MCF 10A (cell line): ENCODE data around the gene HSD17B8. TPM values are rescaled to one million over a fixed set of nuclear protein-coding genes. Genes with fewer than 3 reads are reported as not detected.

ENCODE experiments used
- BruUV-seq: library from RNA; stranded (reverse); fragments of 400-500 nt; replicated peaks from 2 replicates; lab custom pipeline; 2021; lab: Mats Ljungman, UMichigan
- CTCF ChIA-PET: fragments of 300-600 bp; sonication (Branson Sonifier 250); formaldehyde crosslinking; extraction: SDS; loops from one replicate; lab custom pipeline; 2021; ENCODE audit warnings: antibody characterized with exemption, inconsistent platforms; lab: Yijun Ruan, JAX
- POLR2A ChIA-PET: fragments of 300-600, 350-650 bp; sonication (Branson Sonifier 250); formaldehyde crosslinking; extraction: SDS; loops from one replicate; lab custom pipeline; 2020; ENCODE audit warnings: antibody characterized with exemption, inconsistent platforms; lab: Yijun Ruan, JAX
- DNase-seq: peaks from one replicate; pipeline ENCODE4 v3.0.0-alpha.2; 2018; ENCODE audit not compliant: unreplicated experiment
- H3K27ac Mint-ChIP-seq: one replicate; pipeline ENCODE4 v1.8.0; 2022; ENCODE audit warnings: mild to moderate bottlenecking, low read depth, mixed read lengths; ENCODE audit not compliant: unreplicated experiment
- H3K27me3 Mint-ChIP-seq: one replicate; pipeline ENCODE4 v1.8.0; 2022; ENCODE audit warnings: mixed read lengths; ENCODE audit not compliant: insufficient read depth, unreplicated experiment
- H3K36me3 Mint-ChIP-seq: one replicate; pipeline ENCODE4 v1.8.0; 2022; ENCODE audit warnings: mild to moderate bottlenecking, moderate library complexity, mixed read lengths; ENCODE audit not compliant: insufficient read depth, unreplicated experiment
- H3K4me1 Mint-ChIP-seq: one replicate; pipeline ENCODE4 v1.8.0; 2022; ENCODE audit warnings: mixed read lengths; ENCODE audit not compliant: insufficient read depth, unreplicated experiment
- H3K4me3 Mint-ChIP-seq: one replicate; pipeline ENCODE4 v1.8.0; 2022; ENCODE audit warnings: mild to moderate bottlenecking, moderate library complexity, mixed read lengths; ENCODE audit not compliant: unreplicated experiment
- H3K9me3 Mint-ChIP-seq: one replicate; pipeline ENCODE4 v1.8.0; 2022; ENCODE audit warnings: mixed read lengths; ENCODE audit not compliant: unreplicated experiment
- intact Hi-C: fragments of 100-400 bp; cut with micrococcal nuclease; formaldehyde crosslinking; loops from 2 replicates; pipeline ENCODE4 v1.14.1; 2022
- total RNA-seq: library from RNA; stranded (reverse); gene quantifications from 2 replicates; pipeline ENCODE4 v1.2.3, GENCODE V29; 2022
- TF ChIP-seq, protein P1 (sequence below): fragments of 200-600 bp; IDR thresholded peaks from one replicate; pipeline ENCODE4 v1.8.0; 2022; ENCODE audit warnings: antibody characterized with exemption, mild to moderate bottlenecking; ENCODE audit not compliant: unreplicated experiment

The HSD17B8 gene
- total RNA-seq, 1 experiment from 2014 or later = 26.4 TPM

DNA sequence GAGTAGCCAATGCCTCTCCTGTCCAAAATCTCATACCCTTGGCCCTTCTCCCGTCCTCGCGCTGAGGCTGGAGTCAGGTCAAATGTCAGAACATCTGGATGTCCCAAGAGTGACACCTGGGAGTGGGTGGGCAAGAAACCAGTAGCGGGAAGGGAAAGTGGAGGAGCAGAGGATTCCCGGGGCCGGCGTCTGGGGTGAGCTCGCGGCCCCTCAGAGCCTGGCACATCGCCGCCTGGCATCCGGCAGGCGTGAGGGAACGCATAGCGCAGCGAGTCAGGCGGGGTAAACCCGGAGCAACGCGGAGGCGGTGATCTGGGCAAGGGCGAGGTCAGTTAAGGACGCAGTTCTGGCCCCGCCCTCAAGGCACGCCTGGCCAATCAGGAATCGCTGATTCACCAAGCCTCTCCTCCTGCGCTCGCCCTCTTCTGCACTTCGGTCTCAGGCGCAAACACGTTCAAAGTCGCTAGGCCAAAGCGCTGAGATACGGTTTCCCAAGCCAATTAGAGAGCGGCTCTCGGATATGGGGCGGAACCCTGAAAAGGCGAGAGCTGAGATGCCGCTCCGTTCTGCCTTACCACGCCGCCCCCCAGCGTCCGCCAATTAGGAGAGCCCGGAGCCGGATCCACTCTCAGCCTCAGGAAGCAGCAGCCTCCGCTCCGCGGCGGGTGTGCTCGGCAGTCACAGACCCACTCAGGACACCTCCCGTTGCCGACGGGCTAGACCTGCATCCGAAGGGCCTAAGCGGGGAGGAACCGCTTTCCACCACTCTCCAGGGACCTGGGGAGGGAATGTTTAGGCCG, 44.7 kb downstream of the HSD17B8 start:
- Mint-ChIP-seq H3K27me3 (no peaks in the 10 kb centered on the region), H3K9me3 (no peaks in the 10 kb centered on the region), H3K4me1 (peaks cover 22% of the 10 kb centered on the region), H3K4me3 (peak overlapping the region; percentile 82), H3K27ac (peak overlapping the region; percentile 70), H3K36me3 (peaks cover 41% of the 10 kb centered on the region)
- TF ChIP-seq, protein P1, sequence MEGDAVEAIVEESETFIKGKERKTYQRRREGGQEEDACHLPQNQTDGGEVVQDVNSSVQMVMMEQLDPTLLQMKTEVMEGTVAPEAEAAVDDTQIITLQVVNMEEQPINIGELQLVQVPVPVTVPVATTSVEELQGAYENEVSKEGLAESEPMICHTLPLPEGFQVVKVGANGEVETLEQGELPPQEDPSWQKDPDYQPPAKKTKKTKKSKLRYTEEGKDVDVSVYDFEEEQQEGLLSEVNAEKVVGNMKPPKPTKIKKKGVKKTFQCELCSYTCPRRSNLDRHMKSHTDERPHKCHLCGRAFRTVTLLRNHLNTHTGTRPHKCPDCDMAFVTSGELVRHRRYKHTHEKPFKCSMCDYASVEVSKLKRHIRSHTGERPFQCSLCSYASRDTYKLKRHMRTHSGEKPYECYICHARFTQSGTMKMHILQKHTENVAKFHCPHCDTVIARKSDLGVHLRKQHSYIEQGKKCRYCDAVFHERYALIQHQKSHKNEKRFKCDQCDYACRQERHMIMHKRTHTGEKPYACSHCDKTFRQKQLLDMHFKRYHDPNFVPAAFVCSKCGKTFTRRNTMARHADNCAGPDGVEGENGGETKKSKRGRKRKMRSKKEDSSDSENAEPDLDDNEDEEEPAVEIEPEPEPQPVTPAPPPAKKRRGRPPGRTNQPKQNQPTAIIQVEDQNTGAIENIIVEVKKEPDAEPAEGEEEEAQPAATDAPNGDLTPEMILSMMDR = no peak
- POLR2A ChIA-PET = interaction anchor here (0.7 to 5.5 kb wide), 27 partner anchors 9 to 1277 kb away, joined by 3 to 110 read pairs (median 5); partner anchors contain the start of genes B3GALT4, BRD2, HSD17B8 and PFDN6
- BruUV-seq = no TSS peak
- intact Hi-C loops = loop anchor here (1.0 to 2.0 kb wide), 5 partner anchors 40 to 235 kb away; partner anchors contain the start of genes RING1, RXRB and SLC39A7
- CTCF ChIA-PET = interaction anchor here (0.7 to 2.8 kb wide), 35 partner anchors 9 to 412 kb away, joined by 3 to 31 read pairs (median 5); partner anchors contain the start of genes HSD17B8, RPS18 and VPS52
- DNase-seq = peak; percentile 99

DNA sequence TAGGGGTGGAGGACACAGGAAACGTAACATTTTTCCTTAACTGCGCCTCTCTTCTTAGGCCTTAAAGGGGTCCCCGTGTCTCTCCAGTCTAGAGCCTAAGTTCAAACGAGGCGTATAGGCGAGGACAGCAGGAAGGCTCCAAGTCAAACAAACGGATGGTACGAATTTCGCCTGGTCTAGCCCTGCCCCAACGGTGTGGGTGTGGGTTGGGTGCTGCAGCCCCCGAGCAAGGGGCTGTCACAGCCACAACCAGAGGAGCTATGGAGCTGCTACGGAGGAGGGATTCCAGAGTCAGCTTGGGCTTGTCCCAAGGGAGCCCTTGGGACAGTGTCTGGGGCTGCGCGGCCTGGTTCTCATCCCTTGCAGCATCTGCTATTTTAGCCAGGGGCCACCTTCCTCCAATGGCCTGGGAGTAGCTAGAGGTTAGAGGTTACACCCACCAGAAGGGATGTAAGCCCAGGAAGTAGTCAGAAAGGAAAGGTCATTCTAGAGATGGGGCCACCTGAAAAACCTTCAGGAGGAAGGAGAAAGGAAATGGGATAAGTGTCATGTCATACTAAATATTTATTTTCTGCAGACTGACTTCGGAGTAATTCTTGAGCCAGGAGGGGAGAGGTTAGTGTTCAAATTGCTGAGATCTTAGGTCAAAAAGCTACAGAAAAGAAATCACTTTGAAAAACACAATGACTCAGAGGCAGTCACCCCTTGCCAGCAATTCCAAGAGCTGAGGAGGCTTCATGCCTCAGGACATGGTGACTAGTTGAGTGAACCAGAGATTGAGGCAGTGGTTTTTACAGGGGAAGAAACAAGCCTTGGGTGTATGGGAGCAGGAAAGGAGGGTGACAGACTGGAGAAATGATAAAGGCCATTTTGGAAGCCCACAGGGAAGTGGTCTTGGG, 45.5 kb downstream of the HSD17B8 start:
- ChIA-PET CTCF (interaction anchor here (0.6 to 2.6 kb wide), 8 partner anchors 8 to 336 kb away, joined by 3 to 16 read pairs (median 8); partner anchors contain the start of genes RPS18 and VPS52), POLR2A (interaction anchor here (0.5 to 5.5 kb wide), 24 partner anchors 10 to 1603 kb away, joined by 3 to 110 read pairs (median 5); partner anchors contain the start of genes B3GALT4, BRD2, HSD17B8 and PFDN6)
- H3K4me3 Mint-ChIP-seq = peak overlapping the region; percentile 82
- H3K27me3 Mint-ChIP-seq = no peaks in the 10 kb centered on the region
- DNase-seq = peak; percentile 79
- intact Hi-C loops = loop anchor here (2.0 kb wide), 3 partner anchors 41 to 131 kb away; partner anchors contain the start of genes RING1, RXRB and SLC39A7
- TSS peak; percentile 67 for BruUV-seq
- peaks cover 22% of the 10 kb centered on the region for H3K4me1 Mint-ChIP-seq
- TF ChIP-seq, protein P1 = no peak
- H3K9me3 Mint-ChIP-seq = no peaks in the 10 kb centered on the region
- peak overlapping the region; percentile 70 for H3K27ac Mint-ChIP-seq
- H3K36me3 Mint-ChIP-seq = peaks cover 44% of the 10 kb centered on the region

DNA sequence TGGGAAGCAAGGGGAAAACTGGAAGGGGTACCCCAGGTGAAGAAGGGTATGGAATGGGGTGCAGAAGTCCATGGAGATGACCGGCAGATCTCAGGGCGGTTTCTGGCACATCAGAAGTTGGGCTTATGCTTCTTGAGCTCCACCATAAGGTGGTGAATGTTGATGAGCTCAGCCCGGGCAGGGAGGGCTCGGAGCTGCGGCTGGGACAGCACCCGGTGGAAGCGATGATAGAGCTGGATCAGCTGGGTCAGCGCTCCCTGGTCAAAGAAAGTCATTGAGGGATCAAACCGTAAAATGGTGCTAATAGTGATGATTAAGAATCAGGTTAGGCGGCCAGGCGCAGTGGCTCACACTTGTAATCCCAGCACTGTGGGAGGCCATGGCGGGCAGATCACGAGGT, 46.3 kb downstream of the HSD17B8 start:
- intact Hi-C loops = no loop called here
- H3K9me3 Mint-ChIP-seq = no peaks in the 10 kb centered on the region
- ChIA-PET POLR2A (interaction anchor here (0.6 to 5.5 kb wide), 18 partner anchors 9 to 1074 kb away, joined by 3 to 110 read pairs (median 6); partner anchors contain the start of genes B3GALT4, BRD2, HSD17B8 and PFDN6), CTCF (interaction anchor here (0.6 to 1.6 kb wide), 7 partner anchors 11 to 337 kb away, joined by 3 to 8 read pairs (median 3); no protein-coding TSS in a partner anchor)
- TF ChIP-seq, protein P1 = no peak
- DNase-seq = no peak
- no peaks in the 10 kb centered on the region for H3K27me3 Mint-ChIP-seq
- peak overlapping the region; percentile 82 for H3K4me3 Mint-ChIP-seq
- H3K4me1 Mint-ChIP-seq = peaks cover 22% of the 10 kb centered on the region
- no TSS peak for BruUV-seq
- H3K36me3 Mint-ChIP-seq = peaks cover 50% of the 10 kb centered on the region
- peak overlapping the region; percentile 70 for H3K27ac Mint-ChIP-seq
